Smooth muscle cell (in vitro differentiated cells): ENCODE data around the gene CEMIP. TPM values are rescaled to one million over a fixed set of nuclear protein-coding genes. Genes with fewer than 3 reads are reported as not detected.

Experiments used
- DNase-seq: peaks from one replicate; lab custom pipeline; 2025; ENCODE audit not compliant: unreplicated experiment; lab: John Stamatoyannopoulos, UW
- H2AFZ ChIP-seq: fragments of 200-600 bp; sonication (generic); 2 replicates; pipeline ENCODE4 v1.6.0; 2016; ENCODE audit warnings: antibody characterized with exemption, low read depth, mild to moderate bottlenecking
- H3F3A ChIP-seq: fragments of 200-600 bp; sonication (generic); 2 replicates; pipeline ENCODE4 v1.6.0; 2017; ENCODE audit warnings: antibody characterized with exemption, low read depth
- H3K27ac ChIP-seq: fragments of 200-600 bp; sonication (generic); 2 replicates; pipeline ENCODE4 v1.5.1; 2016; ENCODE audit warnings: low read depth, mild to moderate bottlenecking
- H3K27me3 ChIP-seq: fragments of 200-600 bp; sonication (generic); 2 replicates; pipeline ENCODE4 v1.6.1; 2016; ENCODE audit warnings: low read depth, mild to moderate bottlenecking
- H3K36me3 ChIP-seq: fragments of 200-600 bp; sonication (generic); 2 replicates; pipeline ENCODE4 v1.5.1; 2016; ENCODE audit warnings: low read depth
- H3K4me1 ChIP-seq: fragments of 200-600 bp; sonication (generic); 2 replicates; pipeline ENCODE4 v1.5.1; 2016; ENCODE audit warnings: low read depth
- H3K4me2 ChIP-seq: fragments of 200-600 bp; sonication (generic); 2 replicates; pipeline ENCODE4 v1.6.0; 2016; ENCODE audit warnings: mild to moderate bottlenecking
- H3K4me3 ChIP-seq: fragments of 200-600 bp; sonication (generic); 2 replicates; pipeline ENCODE4 v1.5.1; 2016; ENCODE audit warnings: mild to moderate bottlenecking
- H3K79me2 ChIP-seq: fragments of 200-600 bp; sonication (generic); 2 replicates; pipeline ENCODE4 v1.6.0; 2016; ENCODE audit warnings: low read depth, mild to moderate bottlenecking
- H3K9ac ChIP-seq: fragments of 200-600 bp; sonication (generic); 2 replicates; pipeline ENCODE4 v1.6.0; 2016; ENCODE audit warnings: low read depth
- H3K9me3 ChIP-seq: fragments of 200-600 bp; sonication (generic); replicated peaks from 2 replicates; pipeline ENCODE4 v1.5.1; 2016; ENCODE audit warnings: low read depth
- H4K20me1 ChIP-seq: fragments of 200-600 bp; sonication (generic); 2 replicates; pipeline ENCODE4 v1.6.0; 2016; ENCODE audit warnings: low read depth
- CTCF ChIP-seq: fragments of 200-600 bp; sonication (generic); IDR thresholded peaks from 2 replicates; pipeline ENCODE4 v1.5.1; 2017; ENCODE audit warnings: borderline replicate concordance, mild to moderate bottlenecking, antibody characterized with exemption; ENCODE audit not compliant: insufficient read depth, poor library complexity, severe bottlenecking
- WGBS: methylation state at CpG from one replicate; pipeline ENCODE4 v1.1.7; 2016; ENCODE audit warnings: low lambda C conversion rate; 5-methylcytosine and 5-hydroxymethylcytosine counted together
- polyA plus RNA-seq: library from polyadenylated mRNA; unstranded; fragments of >200 nt; fragmentation: Nextera tagmentation; extraction: Ambion mirVana; gene quantifications from 2 replicates; pipeline ENCODE4 v1.2.1, GENCODE V29; 2016
- total RNA-seq: library from RNA; depleted of rRNA; stranded (reverse); fragments of >200 nt; gene quantifications from 2 replicates; pipeline ENCODE4 v1.2.3, GENCODE V29; 2014

The CEMIP gene
- total and polyA plus RNA-seq, 2 experiments from 2014 or later, result 1.9 TPM

DNA sequence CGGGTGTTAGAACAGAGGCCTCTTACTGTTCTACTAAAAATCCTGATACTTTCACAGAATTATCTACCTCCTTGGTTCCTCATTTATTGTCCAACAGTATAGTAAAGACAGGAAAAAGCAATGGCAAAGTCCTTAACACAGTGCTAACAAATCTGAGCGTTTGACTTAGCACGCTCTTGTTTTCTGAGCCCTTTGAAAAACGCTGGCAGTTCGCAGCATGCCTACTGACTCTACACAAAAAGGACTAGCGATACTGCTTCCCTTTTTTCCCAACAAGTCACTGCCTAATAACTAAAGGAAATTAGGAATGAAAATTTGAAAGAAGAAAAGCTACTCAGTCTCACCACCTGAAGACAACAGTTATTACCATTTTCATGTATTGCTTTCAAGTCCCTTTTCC lies 34.8 kb upstream of the CEMIP start:
- 77% methylated on average over 6 of the region's 6 CpGs for WGBS
- DNase-seq, result no peak

GRCh38 chr15:80744826-80745225 lies 34.3 kb upstream of the CEMIP start:
- H3K4me1 ChIP-seq, result peaks cover 18% of the 10 kb centered on the region
- no peak overlapping the region for H3K4me3 ChIP-seq
- no peaks in the 10 kb centered on the region for H3K27me3 ChIP-seq
- no peak overlapping the region for H2AFZ ChIP-seq
- no peaks in the 10 kb centered on the region for H3K9me3 ChIP-seq
- no peaks in the 10 kb centered on the region for H3K36me3 ChIP-seq
- no peak for TF ChIP-seq CTCF
- peak overlapping the region; percentile 62 for H3K27ac ChIP-seq
- H4K20me1 ChIP-seq, result peaks cover 13% of the 10 kb centered on the region
- H3K9ac ChIP-seq, result no peak overlapping the region
- no peak for DNase-seq
- WGBS, result 15% methylated on average over 1 of the region's 1 CpG
- peak overlapping the region; percentile 23 for H3K4me2 ChIP-seq
- H3F3A ChIP-seq, result peaks cover 4% of the 10 kb centered on the region
- H3K79me2 ChIP-seq, result no peaks in the 10 kb centered on the region

More for the DNA sequence above, 34.8 kb upstream of the CEMIP start:
- H3K27me3 ChIP-seq, result no peaks in the 10 kb centered on the region
- H3K79me2 ChIP-seq, result no peaks in the 10 kb centered on the region
- no peak overlapping the region for H3K9ac ChIP-seq
- H3F3A ChIP-seq, result peaks cover 4% of the 10 kb centered on the region
- H3K4me3 ChIP-seq, result no peak overlapping the region
- no peaks in the 10 kb centered on the region for H3K9me3 ChIP-seq
- TF ChIP-seq CTCF, result no peak
- no peaks in the 10 kb centered on the region for H3K36me3 ChIP-seq
- H3K27ac ChIP-seq, result peak overlapping the region; percentile 62
- H2AFZ ChIP-seq, result no peak overlapping the region
- peaks cover 13% of the 10 kb centered on the region for H4K20me1 ChIP-seq
- H3K4me2 ChIP-seq, result peak overlapping the region; percentile 23
- peaks cover 18% of the 10 kb centered on the region for H3K4me1 ChIP-seq

- H3K27me3 ChIP-seq, result no peaks in the 10 kb centered on the region
- peaks cover 13% of the 10 kb centered on the region for H4K20me1 ChIP-seq
- no peaks in the 10 kb centered on the region for H3K79me2 ChIP-seq
- H3F3A ChIP-seq, result peaks cover 4% of the 10 kb centered on the region
- no peaks in the 10 kb centered on the region for H3K36me3 ChIP-seq
- TF ChIP-seq CTCF, result no peak
- 100% methylated on average over 1 of the region's 1 CpG for WGBS
- H3K9me3 ChIP-seq, result no peaks in the 10 kb centered on the region
- H3K27ac ChIP-seq, result no peak overlapping the region
- no peak for DNase-seq
- no peak overlapping the region for H2AFZ ChIP-seq
- H3K4me3 ChIP-seq, result no peak overlapping the region
- peaks cover 18% of the 10 kb centered on the region for H3K4me1 ChIP-seq
- H3K4me2 ChIP-seq, result no peak overlapping the region
- no peak overlapping the region for H3K9ac ChIP-seq
Observed at GRCh38 chr15:80745888-80746287, 33.3 kb upstream of the CEMIP start.

- Histone ChIP-seq H3K79me2 (no peaks in the 10 kb centered on the region), H3F3A (peaks cover 4% of the 10 kb centered on the region)
Observed at GRCh38 chr15:80747317-80748053, 31.7 kb upstream of the CEMIP start.

More at GRCh38 chr15:80747317-80748053, 31.7 kb upstream of the CEMIP start:
- H4K20me1 ChIP-seq, result peaks cover 13% of the 10 kb centered on the region
- no peaks in the 10 kb centered on the region for H3K27me3 ChIP-seq
- WGBS, result 67% methylated on average over 16 of the region's 16 CpGs
- no peak overlapping the region for H2AFZ ChIP-seq
- no peak for DNase-seq
- no peak overlapping the region for H3K27ac ChIP-seq
- H3K9ac ChIP-seq, result no peak overlapping the region
- H3K4me2 ChIP-seq, result no peak overlapping the region
- no peaks in the 10 kb centered on the region for H3K36me3 ChIP-seq
- no peak for TF ChIP-seq CTCF
- peaks cover 18% of the 10 kb centered on the region for H3K4me1 ChIP-seq
- H3K4me3 ChIP-seq, result no peak overlapping the region
- H3K9me3 ChIP-seq, result no peaks in the 10 kb centered on the region
